OCI-LY7 (cell line): ENCODE results near the gene VPS4B.

ENCODE experiments used
- EZH2phosphoT487 ChIP-seq: fragments of 200-600 bp; sonication (generic); IDR thresholded peaks from 2 replicates; pipeline ENCODE4 v1.6.1; 2018; ENCODE audit warnings: low read depth, borderline replicate concordance, mild to moderate bottlenecking, mixed run types, antibody characterized with exemption, low read length, moderate library complexity, mixed read lengths
- TF ChIP-seq, protein P1 (sequence below): fragments of 200-600 bp; sonication (generic); conservative IDR thresholded peaks from 2 replicates; pipeline ENCODE4 v1.5.1; 2014; ENCODE audit warnings: mild to moderate bottlenecking, antibody characterized with exemption, low read length, moderate library complexity, mixed read lengths

DNA sequence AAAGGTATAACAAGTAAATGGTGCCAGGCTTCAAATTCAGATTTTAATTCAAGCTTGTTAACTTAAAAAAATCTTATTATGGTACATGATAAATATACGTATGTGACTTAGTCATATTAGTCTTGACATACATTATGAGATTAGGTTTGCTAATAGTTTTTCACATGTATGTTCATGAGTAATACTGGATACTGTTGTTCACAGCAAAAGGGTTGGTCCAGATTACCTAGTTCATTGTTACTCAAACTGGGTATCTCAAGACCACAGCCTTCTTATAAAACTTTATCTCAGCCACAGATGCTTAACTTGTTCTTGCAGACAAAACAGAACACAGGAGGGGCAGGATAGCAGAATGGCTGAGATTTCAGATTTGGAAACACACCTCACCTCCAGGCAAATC is 26.8 kb downstream of the VPS4B start:
- TF ChIP-seq, protein P1, sequence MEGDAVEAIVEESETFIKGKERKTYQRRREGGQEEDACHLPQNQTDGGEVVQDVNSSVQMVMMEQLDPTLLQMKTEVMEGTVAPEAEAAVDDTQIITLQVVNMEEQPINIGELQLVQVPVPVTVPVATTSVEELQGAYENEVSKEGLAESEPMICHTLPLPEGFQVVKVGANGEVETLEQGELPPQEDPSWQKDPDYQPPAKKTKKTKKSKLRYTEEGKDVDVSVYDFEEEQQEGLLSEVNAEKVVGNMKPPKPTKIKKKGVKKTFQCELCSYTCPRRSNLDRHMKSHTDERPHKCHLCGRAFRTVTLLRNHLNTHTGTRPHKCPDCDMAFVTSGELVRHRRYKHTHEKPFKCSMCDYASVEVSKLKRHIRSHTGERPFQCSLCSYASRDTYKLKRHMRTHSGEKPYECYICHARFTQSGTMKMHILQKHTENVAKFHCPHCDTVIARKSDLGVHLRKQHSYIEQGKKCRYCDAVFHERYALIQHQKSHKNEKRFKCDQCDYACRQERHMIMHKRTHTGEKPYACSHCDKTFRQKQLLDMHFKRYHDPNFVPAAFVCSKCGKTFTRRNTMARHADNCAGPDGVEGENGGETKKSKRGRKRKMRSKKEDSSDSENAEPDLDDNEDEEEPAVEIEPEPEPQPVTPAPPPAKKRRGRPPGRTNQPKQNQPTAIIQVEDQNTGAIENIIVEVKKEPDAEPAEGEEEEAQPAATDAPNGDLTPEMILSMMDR = no peak
- TF ChIP-seq EZH2phosphoT487 = no peak
